Hepatocyte (in vitro differentiated cells): ENCODE measurements around the gene THBS2.

Source experiments
- CTCF ChIP-seq: fragments of 200-600 bp; sonication (generic); IDR thresholded peaks from 2 replicates; pipeline ENCODE4 v1.5.1; 2016; ENCODE audit warnings: antibody characterized with exemption, mild to moderate bottlenecking; ENCODE audit not compliant: poor library complexity
- EZH2 ChIP-seq: fragments of 200-600 bp; sonication (generic); IDR thresholded peaks from 2 replicates; pipeline ENCODE4 v1.6.1; 2016; ENCODE audit warnings: antibody characterized with exemption, mild to moderate bottlenecking, borderline replicate concordance

GRCh38 chr6:169266261-169266660 lies 12.6 kb upstream of the THBS2 start:
- TF ChIP-seq CTCF: no peak
- TF ChIP-seq EZH2: no peak
